ENCODE results near the gene PTGER4. TPM values are rescaled to one million over a fixed set of nuclear protein-coding genes. Genes with fewer than 3 reads are reported as not detected.

The PTGER4 gene
- total RNA-seq, 1 experiment from 2014 or later: 28.5 TPM

DNA sequence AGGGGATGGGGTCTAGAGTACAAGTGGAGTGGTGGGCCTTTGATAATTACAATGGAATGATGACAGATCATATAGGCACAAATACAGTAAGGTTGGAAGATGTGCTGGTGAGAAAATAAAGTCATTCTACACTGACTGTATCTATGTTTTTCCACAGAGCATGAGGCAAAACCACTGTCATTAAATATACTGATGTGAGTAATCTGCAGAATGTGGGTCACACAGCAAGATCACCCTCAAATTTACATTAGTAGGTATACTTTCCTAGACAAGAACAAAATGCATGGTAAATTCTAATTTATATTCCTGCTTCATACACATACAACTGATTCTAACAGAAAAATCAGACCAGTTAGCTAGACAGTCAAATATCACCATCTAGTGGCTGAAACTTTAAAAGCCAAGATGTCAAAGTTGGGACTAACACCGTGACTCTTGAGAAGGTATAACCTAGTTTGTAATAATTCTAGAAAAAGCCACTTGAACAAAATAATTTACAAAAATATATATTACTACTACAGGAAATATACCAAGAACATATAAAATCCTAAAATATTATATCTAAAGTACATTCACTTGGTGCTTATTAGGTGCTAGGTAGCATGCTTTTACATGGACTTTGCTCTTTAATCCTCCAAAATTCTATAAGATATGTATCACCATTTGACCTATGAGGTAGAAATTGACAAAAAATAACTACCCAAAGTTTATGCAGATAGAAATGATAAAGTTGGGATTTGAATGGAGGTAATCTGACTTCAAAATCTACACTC, 56.6 kb downstream of the PTGER4 start:
- Mint-ChIP-seq H3K27me3 (ENCODE audit: unreplicated experiment) (no peaks in the 10 kb centered on the region), H3K36me3 (ENCODE audit: insufficient read depth, unreplicated experiment) (no peaks in the 10 kb centered on the region), H3K4me1 (ENCODE audit: low read depth, unreplicated experiment) (peaks cover 29% of the 10 kb centered on the region), H3K4me3 (ENCODE audit: low read depth, unreplicated experiment) (no peak overlapping the region), H3K27ac (ENCODE audit: unreplicated experiment) (peak overlapping the region; percentile 73), H3K9me3 (ENCODE audit: low read depth, unreplicated experiment) (peaks cover 2% of the 10 kb centered on the region)
- TF ChIP-seq, protein P1, sequence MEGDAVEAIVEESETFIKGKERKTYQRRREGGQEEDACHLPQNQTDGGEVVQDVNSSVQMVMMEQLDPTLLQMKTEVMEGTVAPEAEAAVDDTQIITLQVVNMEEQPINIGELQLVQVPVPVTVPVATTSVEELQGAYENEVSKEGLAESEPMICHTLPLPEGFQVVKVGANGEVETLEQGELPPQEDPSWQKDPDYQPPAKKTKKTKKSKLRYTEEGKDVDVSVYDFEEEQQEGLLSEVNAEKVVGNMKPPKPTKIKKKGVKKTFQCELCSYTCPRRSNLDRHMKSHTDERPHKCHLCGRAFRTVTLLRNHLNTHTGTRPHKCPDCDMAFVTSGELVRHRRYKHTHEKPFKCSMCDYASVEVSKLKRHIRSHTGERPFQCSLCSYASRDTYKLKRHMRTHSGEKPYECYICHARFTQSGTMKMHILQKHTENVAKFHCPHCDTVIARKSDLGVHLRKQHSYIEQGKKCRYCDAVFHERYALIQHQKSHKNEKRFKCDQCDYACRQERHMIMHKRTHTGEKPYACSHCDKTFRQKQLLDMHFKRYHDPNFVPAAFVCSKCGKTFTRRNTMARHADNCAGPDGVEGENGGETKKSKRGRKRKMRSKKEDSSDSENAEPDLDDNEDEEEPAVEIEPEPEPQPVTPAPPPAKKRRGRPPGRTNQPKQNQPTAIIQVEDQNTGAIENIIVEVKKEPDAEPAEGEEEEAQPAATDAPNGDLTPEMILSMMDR (IDR thresholded peaks at IDR 0.05; ENCODE audit: unreplicated experiment): peak; percentile 46
- intact Hi-C loops (cut with micrococcal nuclease; ENCODE audit: unreplicated experiment): loop anchor here (1.0 to 10.0 kb wide), 3 partner anchors 351 to 1022 kb away; no protein-coding TSS in a partner anchor
- CTCF ChIA-PET: no interaction called here
- DNase-seq: peak; percentile 25
- BruUV-seq (replicated peaks): no TSS peak

GRCh38 chr5:40738502-40738901, 58.8 kb downstream of the PTGER4 start:
- CTCF ChIA-PET: interaction anchor here (0.6 kb wide), 1 partner anchor 52 kb away, joined by 6 read pairs; no protein-coding TSS in a partner anchor
- H3K36me3 Mint-ChIP-seq (ENCODE audit: insufficient read depth, unreplicated experiment): no peaks in the 10 kb centered on the region
- H3K4me3 Mint-ChIP-seq (ENCODE audit: low read depth, unreplicated experiment): no peak overlapping the region
- DNase-seq: no peak
- H3K9me3 Mint-ChIP-seq (ENCODE audit: low read depth, unreplicated experiment): no peaks in the 10 kb centered on the region
- H3K27ac Mint-ChIP-seq (ENCODE audit: unreplicated experiment): no peak overlapping the region
- intact Hi-C loops (cut with micrococcal nuclease; ENCODE audit: unreplicated experiment): loop anchor here (5.0 to 10.0 kb wide), 2 partner anchors 354 to 566 kb away; no protein-coding TSS in a partner anchor
- peaks cover 28% of the 10 kb centered on the region for H3K4me1 Mint-ChIP-seq (ENCODE audit: low read depth, unreplicated experiment)
- H3K27me3 Mint-ChIP-seq (ENCODE audit: unreplicated experiment): no peaks in the 10 kb centered on the region
- TF ChIP-seq, protein P1 (IDR thresholded peaks at IDR 0.05; ENCODE audit: unreplicated experiment): no peak
- no TSS peak for BruUV-seq (replicated peaks)

Other genes with a start within 250 kb of the PTGER4 start
- gene TTC33, start 76.0 kb downstream of the PTGER4 start, total RNA-seq (2022): 11.3 and 14.0 TPM in 2 replicates
- gene PRKAA1, start 118.5 kb downstream of the PTGER4 start, total RNA-seq (2022): 117 and 118 TPM in 2 replicates
- 984 and 1,038 TPM in 2 replicates for gene RPL37, start 155.3 kb downstream of the PTGER4 start, total RNA-seq (2022)
- 5.9 and 8.2 TPM in 2 replicates for gene CARD6, start 161.5 kb downstream of the PTGER4 start, total RNA-seq (2022)
- gene C7, start 229.6 kb downstream of the PTGER4 start, total RNA-seq (2022): not detected in 2 replicates